MG63 (cell line): ENCODE data around the gene RAB31. TPM values are rescaled to one million over a fixed set of nuclear protein-coding genes. Genes with fewer than 3 reads are reported as not detected.

Source experiments
- DNase-seq: peaks from one replicate; pipeline ENCODE4 v3.0.0-alpha.2; 2020
- H3K27me3 ChIP-seq: fragments of 250-450 bp; sonication (Bioruptor Pico); 2 replicates; pipeline ENCODE4 v1.5.1; 2020; ENCODE audit warnings: mild to moderate bottlenecking, moderate library complexity
- H3K36me3 ChIP-seq: fragments of 250-450 bp; sonication (Bioruptor Pico); 2 replicates; pipeline ENCODE4 v1.5.1; 2020; ENCODE audit warnings: mild to moderate bottlenecking, moderate library complexity
- H3K4me3 ChIP-seq: fragments of 250-450 bp; sonication (Bioruptor Pico); 2 replicates; pipeline ENCODE4 v1.5.1; 2020; ENCODE audit warnings: mild to moderate bottlenecking, moderate library complexity
- H3K9me3 ChIP-seq: fragments of 250-450 bp; sonication (Bioruptor Pico); 2 replicates; pipeline ENCODE4 v1.5.1; 2020; ENCODE audit warnings: mild to moderate bottlenecking, moderate library complexity
- total RNA-seq: library from RNA; depleted of rRNA; stranded (reverse); fragments of >200 nt; shearing (Covaris generic); gene quantifications from 2 replicates; pipeline ENCODE4 v1.2.3, GENCODE V29; 2014; ENCODE audit warnings: low replicate concordance

The RAB31 gene
- total RNA-seq, 1 experiment from 2014 or later, result 19.5 TPM

GRCh38 chr18:9860682-9861081 is 152.6 kb downstream of the RAB31 start:
- DNase-seq, result no peak
- H3K4me3 ChIP-seq, result no peak overlapping the region
- no peaks in the 10 kb centered on the region for H3K36me3 ChIP-seq
- H3K27me3 ChIP-seq, result no peaks in the 10 kb centered on the region
- H3K9me3 ChIP-seq, result peaks cover 9% of the 10 kb centered on the region

DNA sequence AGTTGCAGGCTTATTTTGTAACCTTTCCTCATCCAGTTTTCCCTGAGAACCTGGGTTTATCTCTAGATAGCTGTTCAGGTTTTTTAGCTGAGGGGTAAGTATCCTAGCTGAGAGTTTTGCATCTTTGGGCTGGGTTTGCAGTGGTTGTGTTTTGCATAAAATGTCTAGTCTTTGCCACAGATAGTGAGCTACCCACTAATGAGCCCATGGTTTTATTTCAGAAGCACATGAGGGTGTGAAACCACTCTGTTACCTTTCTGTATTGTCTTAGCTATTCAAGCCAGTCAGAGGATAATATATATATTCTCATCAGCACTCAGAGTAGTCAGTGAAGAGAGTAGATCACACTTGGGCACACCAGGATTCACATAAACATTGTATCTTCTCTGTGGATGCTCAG is 153.1 kb downstream of the RAB31 start:
- H3K27me3 ChIP-seq, result no peaks in the 10 kb centered on the region
- H3K36me3 ChIP-seq, result no peaks in the 10 kb centered on the region
- H3K9me3 ChIP-seq, result peaks cover 13% of the 10 kb centered on the region
- no peak overlapping the region for H3K4me3 ChIP-seq
- no peak for DNase-seq

DNA sequence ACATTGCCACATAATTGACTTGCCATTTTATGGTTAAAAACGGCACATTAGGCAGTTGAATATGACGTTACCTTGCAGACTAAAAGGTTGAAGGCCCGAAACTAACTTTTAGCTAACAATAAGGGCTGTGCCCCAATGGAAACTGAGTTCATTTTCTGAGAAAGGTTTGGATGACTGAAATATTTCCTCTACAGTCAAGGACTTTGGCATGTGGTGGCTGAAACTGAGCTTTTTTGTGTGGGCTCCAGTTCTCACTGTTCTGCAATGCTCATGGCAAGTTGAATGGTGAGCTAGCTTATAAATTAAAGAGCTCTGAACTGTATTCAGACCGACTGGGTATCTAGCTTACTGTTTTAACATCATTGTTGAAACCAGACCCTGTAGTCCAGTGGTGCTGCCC is 153.8 kb downstream of the RAB31 start:
- no peak overlapping the region for H3K4me3 ChIP-seq
- no peak for DNase-seq
- peaks cover 14% of the 10 kb centered on the region for H3K9me3 ChIP-seq
- H3K36me3 ChIP-seq, result no peaks in the 10 kb centered on the region
- H3K27me3 ChIP-seq, result no peaks in the 10 kb centered on the region

DNA sequence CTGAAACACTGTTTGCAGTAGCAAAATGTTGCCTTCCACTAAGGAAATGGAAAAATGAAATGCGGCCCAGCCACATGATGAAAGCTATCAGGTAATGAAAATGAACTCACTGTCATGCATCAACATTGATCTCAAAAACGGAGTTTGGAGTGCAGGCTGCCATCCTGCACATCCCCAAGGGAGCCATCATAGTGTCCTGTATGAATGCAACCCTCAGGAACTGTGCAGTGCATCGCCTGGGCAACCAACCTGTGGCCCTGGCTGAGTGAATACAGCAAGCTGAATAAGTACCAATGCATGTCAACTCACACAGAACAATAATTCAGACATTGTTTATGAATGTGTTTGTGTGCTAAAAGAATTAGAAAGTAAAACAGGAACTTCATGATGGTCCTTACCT is 154.6 kb downstream of the RAB31 start:
- H3K36me3 ChIP-seq, result no peaks in the 10 kb centered on the region
- DNase-seq, result no peak

GRCh38 chr18:9863282-9863681 is 155.2 kb downstream of the RAB31 start:
- no peak for DNase-seq
- Histone ChIP-seq H3K36me3 (no peaks in the 10 kb centered on the region), H3K9me3 (peaks cover 14% of the 10 kb centered on the region), H3K27me3 (no peaks in the 10 kb centered on the region), H3K4me3 (no peak overlapping the region)

More for the DNA sequence above, 154.6 kb downstream of the RAB31 start:
- peaks cover 14% of the 10 kb centered on the region for H3K9me3 ChIP-seq
- H3K4me3 ChIP-seq, result no peak overlapping the region
- H3K27me3 ChIP-seq, result no peaks in the 10 kb centered on the region

- Histone ChIP-seq H3K9me3 (peaks cover 14% of the 10 kb centered on the region), H3K4me3 (no peak overlapping the region), H3K36me3 (no peaks in the 10 kb centered on the region), H3K27me3 (no peaks in the 10 kb centered on the region)
- no peak for DNase-seq
Observed at GRCh38 chr18:9865764-9866490, 157.8 kb downstream of the RAB31 start.

DNA sequence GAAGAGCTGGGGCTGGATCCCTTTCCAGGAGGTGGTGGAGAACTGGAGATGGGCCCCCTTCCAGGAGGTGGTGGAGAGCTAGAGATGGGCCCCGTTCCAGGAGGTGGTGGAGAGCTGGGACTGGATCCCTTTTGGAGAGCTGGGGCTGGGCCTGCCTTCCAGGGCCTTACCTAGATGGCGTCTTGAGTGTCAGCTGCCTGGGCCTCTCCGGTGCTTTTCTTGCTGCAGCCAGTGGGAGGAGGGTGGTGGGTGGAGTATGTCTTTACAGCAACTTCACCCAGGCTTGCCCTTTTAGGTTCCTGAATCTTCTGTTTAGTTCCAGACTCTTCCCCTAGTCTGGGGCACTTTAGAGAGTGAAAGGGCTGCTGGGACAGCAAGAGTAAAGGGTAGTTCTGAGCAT is 158.5 kb downstream of the RAB31 start:
- no peaks in the 10 kb centered on the region for H3K27me3 ChIP-seq
- H3K4me3 ChIP-seq, result no peak overlapping the region
- H3K36me3 ChIP-seq, result no peaks in the 10 kb centered on the region
- no peak for DNase-seq
- peaks cover 14% of the 10 kb centered on the region for H3K9me3 ChIP-seq

GRCh38 chr18:9867071-9867594 is 159.0 kb downstream of the RAB31 start:
- H3K36me3 ChIP-seq, result no peaks in the 10 kb centered on the region
- no peak overlapping the region for H3K4me3 ChIP-seq
- H3K27me3 ChIP-seq, result no peaks in the 10 kb centered on the region
- DNase-seq, result no peak
- H3K9me3 ChIP-seq, result peaks cover 14% of the 10 kb centered on the region

GRCh38 chr18:9868857-9869714 is 161.0 kb downstream of the RAB31 start:
- Histone ChIP-seq H3K9me3 (peaks cover 14% of the 10 kb centered on the region), H3K4me3 (no peak overlapping the region), H3K27me3 (no peaks in the 10 kb centered on the region), H3K36me3 (no peaks in the 10 kb centered on the region)
- DNase-seq, result no peak

GRCh38 chr18:9869715-9870430 is 161.8 kb downstream of the RAB31 start:
- Histone ChIP-seq H3K9me3 (peaks cover 14% of the 10 kb centered on the region), H3K27me3 (no peaks in the 10 kb centered on the region), H3K36me3 (no peaks in the 10 kb centered on the region), H3K4me3 (no peak overlapping the region)
- peak; percentile 13 for DNase-seq

GRCh38 chr18:9870431-9871008 is 162.4 kb downstream of the RAB31 start:
- H3K36me3 ChIP-seq, result no peaks in the 10 kb centered on the region
- H3K4me3 ChIP-seq, result no peak overlapping the region
- DNase-seq, result no peak
- peaks cover 7% of the 10 kb centered on the region; the same call in 1 of the 2 replicates for H3K9me3 ChIP-seq
- H3K27me3 ChIP-seq, result no peaks in the 10 kb centered on the region

GRCh38 chr18:9871244-9871746 is 163.2 kb downstream of the RAB31 start:
- no peak overlapping the region for H3K4me3 ChIP-seq
- H3K9me3 ChIP-seq, result no peaks in the 10 kb centered on the region; the same call in 1 of the 2 replicates
- H3K36me3 ChIP-seq, result no peaks in the 10 kb centered on the region
- DNase-seq, result no peak
- no peaks in the 10 kb centered on the region for H3K27me3 ChIP-seq

GRCh38 chr18:9872823-9873222 is 164.7 kb downstream of the RAB31 start:
- H3K27me3 ChIP-seq, result no peaks in the 10 kb centered on the region
- no peak for DNase-seq
- no peak overlapping the region for H3K4me3 ChIP-seq
- no peaks in the 10 kb centered on the region for H3K36me3 ChIP-seq
- H3K9me3 ChIP-seq, result no peaks in the 10 kb centered on the region

DNA sequence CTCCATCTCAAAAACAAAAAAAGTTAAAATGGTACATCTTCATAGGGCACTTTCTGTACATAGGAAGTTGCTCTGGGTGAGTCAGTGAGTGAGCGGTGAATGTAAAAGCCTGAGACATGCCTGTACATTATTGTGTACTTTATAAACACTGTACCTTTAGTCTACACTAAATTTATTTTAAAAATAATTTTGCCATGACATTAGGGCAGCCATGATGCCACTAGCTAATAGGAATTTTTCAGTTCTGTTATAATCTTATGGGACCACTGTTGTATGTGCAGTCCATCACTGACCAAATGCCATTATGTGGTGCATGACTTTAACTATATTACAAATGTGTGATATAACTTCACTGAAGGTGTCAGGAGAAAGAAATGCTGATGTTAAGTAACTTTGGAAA is 166.6 kb downstream of the RAB31 start:
- Histone ChIP-seq H3K36me3 (no peaks in the 10 kb centered on the region), H3K27me3 (no peaks in the 10 kb centered on the region), H3K4me3 (no peak overlapping the region), H3K9me3 (no peaks in the 10 kb centered on the region)
- no peak for DNase-seq

- H3K36me3 ChIP-seq, result no peaks in the 10 kb centered on the region
- no peak overlapping the region for H3K4me3 ChIP-seq
- no peaks in the 10 kb centered on the region for H3K9me3 ChIP-seq
- DNase-seq, result no peak
- no peaks in the 10 kb centered on the region for H3K27me3 ChIP-seq
Observed at GRCh38 chr18:9876212-9876866, 168.2 kb downstream of the RAB31 start.
